HCT116 (cell line): Measurements from ENCODE around the gene OR10A6.

Experiments
- EZH2 ChIP-seq: fragments of 200-600 bp; sonication (generic); IDR thresholded peaks from 2 replicates; pipeline ENCODE4 v1.6.1; 2017; ENCODE audit warnings: antibody characterized with exemption, mixed run types
- FOSL1 ChIP-seq: IDR thresholded peaks from 2 replicates; pipeline ENCODE4 v1.6.1; 2012; ENCODE audit warnings: low read depth
- MAX ChIP-seq: IDR thresholded peaks from 2 replicates; pipeline ENCODE4 v1.6.1; 2012
- POLR2A ChIP-seq: IDR thresholded peaks from 2 replicates; pipeline ENCODE4 v1.7.0; 2011; ENCODE audit warnings: borderline replicate concordance; ENCODE audit not compliant: insufficient read depth, insufficient read length; ENCODE audit errors: extremely low read depth
- POLR2AphosphoS5 ChIP-seq: IDR thresholded peaks from 2 replicates; pipeline ENCODE4 v1.6.1; 2011; ENCODE audit warnings: mild to moderate bottlenecking, low read depth, low read length, moderate library complexity
- REST ChIP-seq: IDR thresholded peaks from 2 replicates; pipeline ENCODE4 v1.6.1; 2012; ENCODE audit warnings: low read depth
- SP1 ChIP-seq: IDR thresholded peaks from 2 replicates; pipeline ENCODE4 v1.6.1; 2012; ENCODE audit warnings: low read depth
- YY1 ChIP-seq: IDR thresholded peaks from 2 replicates; pipeline ENCODE4 v1.6.1; 2011; ENCODE audit warnings: low read length, low read depth, moderate library complexity, mild to moderate bottlenecking; ENCODE audit not compliant: insufficient replicate concordance; ENCODE audit errors: extremely low read depth
- ZFX ChIP-seq: fragments of 450-650 bp; IDR thresholded peaks from 2 replicates; pipeline ENCODE4 v1.6.1; 2017
- TF ChIP-seq, protein P1 (sequence below), 3 experiments: fragments of 200-600 bp in 1 of 3; sonication (generic) in 1 of 3; IDR thresholded peaks in 2 of 3; conservative IDR thresholded peaks in 1 of 3; 2 replicates each; pipeline ENCODE4 v1.5.1; 2012 to 2017; ENCODE audit warnings: low read depth in 2 of 3, low read length in 2 of 3, antibody characterized with exemption in 1 of 3, borderline replicate concordance in 1 of 3, control low read depth in 1 of 3, mild to moderate bottlenecking in 1 of 3, mixed read lengths in 1 of 3, mixed run types in 1 of 3, moderate library complexity in 1 of 3; ENCODE audit not compliant: insufficient read depth in 1 of 3

DNA sequence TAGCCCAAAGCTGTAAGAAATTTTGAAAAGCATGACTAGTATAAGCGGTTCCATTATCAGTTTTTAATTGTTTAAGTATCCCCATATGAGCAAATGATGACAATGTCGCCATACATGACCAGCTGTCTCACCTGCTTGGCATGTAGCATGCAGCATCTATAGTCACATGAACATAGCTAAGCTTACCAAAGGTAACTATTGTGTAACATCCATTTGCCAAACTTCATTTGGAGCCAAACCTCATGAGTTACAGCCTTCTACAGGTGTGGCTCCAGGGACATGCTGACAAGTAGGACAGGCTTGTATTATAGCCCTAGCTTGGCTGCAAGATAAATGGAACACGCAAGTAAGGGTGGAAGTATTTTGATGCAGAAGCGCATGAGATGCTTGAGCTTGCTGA, 30.4 kb downstream of the OR10A6 start:
- TF ChIP-seq, protein P1, sequence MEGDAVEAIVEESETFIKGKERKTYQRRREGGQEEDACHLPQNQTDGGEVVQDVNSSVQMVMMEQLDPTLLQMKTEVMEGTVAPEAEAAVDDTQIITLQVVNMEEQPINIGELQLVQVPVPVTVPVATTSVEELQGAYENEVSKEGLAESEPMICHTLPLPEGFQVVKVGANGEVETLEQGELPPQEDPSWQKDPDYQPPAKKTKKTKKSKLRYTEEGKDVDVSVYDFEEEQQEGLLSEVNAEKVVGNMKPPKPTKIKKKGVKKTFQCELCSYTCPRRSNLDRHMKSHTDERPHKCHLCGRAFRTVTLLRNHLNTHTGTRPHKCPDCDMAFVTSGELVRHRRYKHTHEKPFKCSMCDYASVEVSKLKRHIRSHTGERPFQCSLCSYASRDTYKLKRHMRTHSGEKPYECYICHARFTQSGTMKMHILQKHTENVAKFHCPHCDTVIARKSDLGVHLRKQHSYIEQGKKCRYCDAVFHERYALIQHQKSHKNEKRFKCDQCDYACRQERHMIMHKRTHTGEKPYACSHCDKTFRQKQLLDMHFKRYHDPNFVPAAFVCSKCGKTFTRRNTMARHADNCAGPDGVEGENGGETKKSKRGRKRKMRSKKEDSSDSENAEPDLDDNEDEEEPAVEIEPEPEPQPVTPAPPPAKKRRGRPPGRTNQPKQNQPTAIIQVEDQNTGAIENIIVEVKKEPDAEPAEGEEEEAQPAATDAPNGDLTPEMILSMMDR (IDR thresholded peaks at IDR 0.05 in 2 of 3, conservative IDR thresholded peaks at IDR 0.05 in 1 of 3; ENCODE audit: borderline replicate concordance in 1 of 3, insufficient read depth in 1 of 3, low read depth in 2 of 3, low read length in 2 of 3) = no peak
- TF ChIP-seq EZH2 = no peak
- no peak for TF ChIP-seq POLR2A
- no peak for TF ChIP-seq REST
- no peak for TF ChIP-seq FOSL1
- no peak for TF ChIP-seq MAX
- no peak for TF ChIP-seq ZFX
- no peak for TF ChIP-seq YY1
- no peak for TF ChIP-seq POLR2AphosphoS5
- no peak for TF ChIP-seq SP1
